ENCODE measurements around the gene COX6B2. TPM values are rescaled to one million over a fixed set of nuclear protein-coding genes. Genes with fewer than 3 reads are reported as not detected.
A peak's percentile ranks its signal among the peaks of the same experiment; 100 is the strongest.

COX6B2 gene
- total and polyA plus RNA-seq, 2 of the 8 experiments (the other 6 are each of a cell fraction or from before 2014, with no cell fraction given) = 4.9 to 6.4 TPM

- ChIA-PET POLR2A (ENCODE audit: partially characterized antibody) (interaction anchor here (0.9 to 7.1 kb wide), 13 partner anchors 8 to 110 kb away, joined by 3 to 58 read pairs (median 5); partner anchors contain the start of genes KMT5C, RPL28, TMEM190 and TMEM238), CTCF (ENCODE audit: partially characterized antibody) (interaction anchor here (0.6 to 1.5 kb wide), 15 partner anchors 10 to 164 kb away, joined by 3 to 8 read pairs (median 3); no protein-coding TSS in a partner anchor)
- FAIRE-seq = no peak
- TF ChIP-seq EGR1 (IDR thresholded peaks at IDR 0.05; ENCODE audit: borderline replicate concordance, low read depth, low read length) (peak; percentile 87), SP1 (IDR thresholded peaks at IDR 0.05; ENCODE audit: low read depth, low read length) (no peak), NRF1 (IDR thresholded peaks at IDR 0.05; ENCODE audit: low read depth, low read length) (no peak), HDAC2 (IDR thresholded peaks at IDR 0.05; ENCODE audit: borderline replicate concordance in 1 of 2, low read depth in 2 of 2, low read length in 2 of 2) (0 out of 4 replicates have a peak, but pooled peaks of 1 of the 2 experiments have one; percentile 2), MAX (IDR thresholded peaks at IDR 0.05) (0 out of 2 replicates have a peak, but pooled peaks have one; percentile 18), KDM4A (IDR thresholded peaks at IDR 0.05; ENCODE audit: low read depth, low read length, severe bottlenecking) (peak; percentile 61)
- Histone ChIP-seq H3K79me1 (ENCODE audit: low read depth, low read length) (no peaks in the 10 kb centered on the region), H2BK120ac (replicated peaks; ENCODE audit: low read depth, low read length) (peak overlapping the region; percentile 21), H3K56ac (replicated peaks; ENCODE audit: insufficient read length, low read depth, low read length) (no peak overlapping the region), H3K9ac (replicated peaks in 1 of 4; ENCODE audit: extremely low read depth in 1 of 4, low read depth in 3 of 4, low read length in 3 of 4) (no peak overlapping the region), H3K23me2 (ENCODE audit: low read depth, low read length) (peaks cover 10% of the 10 kb centered on the region; the same call in 1 of the 2 replicates), H3K4me2 (ENCODE audit: insufficient read depth in 1 of 2, low read depth in 2 of 2, low read length in 2 of 2) (peak overlapping the region; percentile 58 to 72), H3K4me3 (ENCODE audit: extremely low read depth in 1 of 4, insufficient read depth in 2 of 4, low read depth in 3 of 4, low read length in 4 of 4) (peak overlapping the region; percentile 24 to 67 (median 43); a peak in 6 of 8 replicates), H3K4me1 (replicated peaks in 1 of 4; ENCODE audit: control insufficient read depth in 3 of 4, insufficient read depth in 4 of 4, low read length in 3 of 4) (peaks cover 0 to 28% (median 20%) of the 10 kb centered on the region in 4 experiments; a peak in 6 of 7 replicates), H3K4ac (replicated peaks; ENCODE audit: insufficient read length, low read depth, low read length) (peak overlapping the region; percentile 91), H2BK20ac (ENCODE audit: low read length) (no peak overlapping the region), H2AFZ (ENCODE audit: low read length) (no peak overlapping the region), H3K23ac (ENCODE audit: insufficient read length) (no peak overlapping the region), H3K79me2 (ENCODE audit: control insufficient read depth in 1 of 2, insufficient read depth in 2 of 2, low read length in 2 of 2) (no peaks in the 10 kb centered on the region), H4K8ac (ENCODE audit: extremely low read depth, insufficient read depth, low read length) (peak overlapping the region; percentile 90; the same call in 1 of the 2 replicates), H3K14ac (ENCODE audit: insufficient read length) (no peak overlapping the region), H3K36me3 (ENCODE audit: control insufficient read depth in 2 of 4, insufficient read depth in 4 of 4, low read length in 3 of 4) (no peaks in the 10 kb centered on the region), H3K27me3 (replicated peaks in 1 of 4; ENCODE audit: control insufficient read depth in 3 of 4, extremely low read depth in 1 of 4, insufficient read depth in 3 of 4, low read length in 3 of 4) (peaks cover 16 to 51% (median 43%) of the 10 kb centered on the region in 4 experiments), H2BK15ac (ENCODE audit: low read length) (peak overlapping the region; percentile 46; the same call in 1 of the 2 replicates), H4K5ac (ENCODE audit: insufficient read length, low read depth, low read length) (no peak overlapping the region), H2AK5ac (ENCODE audit: low read depth, low read length) (no peak overlapping the region), H4K20me1 (replicated peaks in 1 of 2; ENCODE audit: control insufficient read depth in 1 of 2, insufficient read depth in 2 of 2, low read length in 2 of 2) (no peaks in the 10 kb centered on the region), H2BK12ac (ENCODE audit: low read depth, low read length) (peak overlapping the region; percentile 43; the same call in 1 of the 2 replicates), H2BK5ac (ENCODE audit: low read depth, low read length) (no peak overlapping the region), H3K9me3 (ENCODE audit: insufficient read depth in 2 of 2, low read depth in 1 of 2, low read length in 1 of 2) (no peaks in the 10 kb centered on the region), H3K18ac (ENCODE audit: extremely low read depth, low read length) (peak overlapping the region; percentile 60), H3K27ac (ENCODE audit: low read depth, low read length) (no peak overlapping the region), H4K91ac (replicated peaks; ENCODE audit: insufficient read length, low read length) (no peak overlapping the region)
- DNase-seq (ENCODE audit: low read depth in 1 of 2, low spot score in 2 of 2) = no peak
- WGBS, 2 experiments (ENCODE audit: extremely low coverage in 1 of 2, insufficient coverage in 1 of 2, insufficient read length in 1 of 2, insufficient replicate concordance in 2 of 2, low coverage in 1 of 2, low lambda C conversion rate in 2 of 2, missing lambda C conversion rate in 1 of 2) = 26% methylated on average over 32 of the region's 54 CpGs; no CpG with 5 or more reads in 1 of the 2 experiments
Observed at GRCh38 chr19:55368701-55369563, 14.4 kb upstream of the COX6B2 start.

All from H1 (cell line).